ENCODE data around the gene AFAP1.

The AFAP1 gene

GRCh38 chr4:7784131-7784870 lies 155.4 kb downstream of the AFAP1 start:
- TF ChIP-seq FOXM1 (IDR thresholded peaks at IDR 0.05; ENCODE audit: borderline replicate concordance, low read depth) (no peak), TCF12 (IDR thresholded peaks at IDR 0.05; ENCODE audit: low read depth) (no peak), ZBTB7A (IDR thresholded peaks at IDR 0.05; ENCODE audit: low read depth) (no peak), CEBPB (IDR thresholded peaks at IDR 0.05) (no peak), TAF1 (IDR thresholded peaks at IDR 0.05; ENCODE audit: low read depth) (no peak), CREB1 (IDR thresholded peaks at IDR 0.05; ENCODE audit: low read depth) (no peak), YY1 (IDR thresholded peaks at IDR 0.05; ENCODE audit: low read depth) (no peak), RAD21 (IDR thresholded peaks at IDR 0.05; ENCODE audit: low read depth) (no peak), EP300 (IDR thresholded peaks at IDR 0.05; ENCODE audit: borderline replicate concordance) (no peak), EGR1 (IDR thresholded peaks at IDR 0.05) (no peak), REST (IDR thresholded peaks at IDR 0.05; ENCODE audit: low read depth) (no peak), TEAD4 (IDR thresholded peaks at IDR 0.05) (no peak), USF1 (IDR thresholded peaks at IDR 0.05) (no peak), NFIC (IDR thresholded peaks at IDR 0.05) (no peak)
- TF ChIP-seq, protein P1, sequence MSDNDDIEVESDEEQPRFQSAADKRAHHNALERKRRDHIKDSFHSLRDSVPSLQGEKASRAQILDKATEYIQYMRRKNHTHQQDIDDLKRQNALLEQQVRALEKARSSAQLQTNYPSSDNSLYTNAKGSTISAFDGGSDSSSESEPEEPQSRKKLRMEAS (IDR thresholded peaks at IDR 0.05), result no peak

DNA sequence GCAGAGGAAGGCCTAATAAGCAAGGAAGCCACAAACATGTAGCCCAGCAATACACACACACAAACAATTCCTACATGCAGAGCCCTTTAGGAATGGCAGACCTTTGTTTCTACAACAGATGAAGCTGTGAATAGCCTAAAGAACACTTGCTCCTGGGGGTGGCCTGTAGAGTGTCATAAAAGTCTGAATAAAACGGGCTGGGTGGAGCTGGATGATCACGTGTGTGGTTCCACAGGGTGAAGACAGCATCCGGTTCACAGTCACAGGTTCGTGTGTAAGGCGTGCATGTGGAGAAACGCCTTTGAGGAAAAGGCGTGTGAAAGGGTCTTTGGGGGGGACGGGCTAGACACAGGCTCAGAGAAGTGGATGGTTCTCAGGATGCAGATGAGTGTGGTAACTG lies 156.1 kb downstream of the AFAP1 start:
- no peak for TF ChIP-seq ZBTB7A (IDR thresholded peaks at IDR 0.05; ENCODE audit: low read depth)
- TF ChIP-seq, protein P1 (IDR thresholded peaks at IDR 0.05), result no peak

GRCh38 chr4:7782783-7783182 lies 156.9 kb downstream of the AFAP1 start:
- no peak for TF ChIP-seq FOXM1 (IDR thresholded peaks at IDR 0.05; ENCODE audit: borderline replicate concordance, low read depth)
- no peak for TF ChIP-seq USF1 (IDR thresholded peaks at IDR 0.05)
- TF ChIP-seq REST (IDR thresholded peaks at IDR 0.05; ENCODE audit: low read depth), result no peak
- no peak for TF ChIP-seq EP300 (IDR thresholded peaks at IDR 0.05; ENCODE audit: borderline replicate concordance)
- TF ChIP-seq ZBTB7A (IDR thresholded peaks at IDR 0.05; ENCODE audit: low read depth), result no peak
- TF ChIP-seq, protein P1 (IDR thresholded peaks at IDR 0.05), result no peak
- TF ChIP-seq RAD21 (IDR thresholded peaks at IDR 0.05; ENCODE audit: low read depth), result no peak
- TF ChIP-seq CEBPB (IDR thresholded peaks at IDR 0.05), result no peak
- no peak for TF ChIP-seq NFIC (IDR thresholded peaks at IDR 0.05)
- no peak for TF ChIP-seq YY1 (IDR thresholded peaks at IDR 0.05; ENCODE audit: low read depth)
- TF ChIP-seq CREB1 (IDR thresholded peaks at IDR 0.05; ENCODE audit: low read depth), result no peak
- no peak for TF ChIP-seq EGR1 (IDR thresholded peaks at IDR 0.05)
- TF ChIP-seq TEAD4 (IDR thresholded peaks at IDR 0.05), result no peak
- TF ChIP-seq TAF1 (IDR thresholded peaks at IDR 0.05; ENCODE audit: low read depth), result no peak

DNA sequence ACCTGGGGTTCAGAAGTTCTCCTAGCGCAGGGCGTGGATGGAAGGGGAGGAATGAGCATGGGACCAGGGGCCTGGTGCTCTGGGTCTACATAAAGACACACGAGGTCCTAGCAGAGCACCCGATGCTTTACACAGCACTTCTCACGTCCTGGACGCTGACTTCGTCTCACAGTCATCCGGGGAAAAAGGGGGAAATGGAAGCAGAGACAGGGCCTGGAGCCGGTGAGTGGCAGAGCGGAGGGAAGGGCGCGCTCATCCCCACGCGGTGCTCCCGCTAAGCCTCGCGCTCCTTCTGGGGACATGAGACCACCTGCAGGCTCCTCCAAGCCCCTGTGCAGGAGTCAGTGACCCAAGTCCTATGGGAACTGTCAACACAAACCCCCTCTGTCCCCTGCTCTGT lies 157.7 kb downstream of the AFAP1 start:
- TF ChIP-seq TEAD4 (IDR thresholded peaks at IDR 0.05) (no peak), NFIC (IDR thresholded peaks at IDR 0.05) (no peak), EGR1 (IDR thresholded peaks at IDR 0.05) (no peak), TCF12 (IDR thresholded peaks at IDR 0.05; ENCODE audit: low read depth) (no peak), USF1 (IDR thresholded peaks at IDR 0.05) (no peak), REST (IDR thresholded peaks at IDR 0.05; ENCODE audit: low read depth) (no peak), YY1 (IDR thresholded peaks at IDR 0.05; ENCODE audit: low read depth) (no peak), CREB1 (IDR thresholded peaks at IDR 0.05; ENCODE audit: low read depth) (no peak), FOXM1 (IDR thresholded peaks at IDR 0.05; ENCODE audit: borderline replicate concordance, low read depth) (no peak), RAD21 (IDR thresholded peaks at IDR 0.05; ENCODE audit: low read depth) (no peak), CEBPB (IDR thresholded peaks at IDR 0.05) (no peak), ZBTB7A (IDR thresholded peaks at IDR 0.05; ENCODE audit: low read depth) (no peak)
